ENCODE results near the gene EPHB1.

EPHB1 gene

GRCh38 chr3:134938029-134938525 lies 143.0 kb downstream of the EPHB1 start:
- no peak for TF ChIP-seq FOXP2 (optimal IDR thresholded peaks at IDR 0.05; ENCODE audit: control extremely low read depth, extremely low read length, insufficient read depth)
- TF ChIP-seq EZH2 (IDR thresholded peaks at IDR 0.05), result no peak
- TF ChIP-seq POLR2AphosphoS5 (IDR thresholded peaks at IDR 0.05; ENCODE audit: borderline replicate concordance, low read depth, low read length), result no peak
- Histone ChIP-seq H3K9me3 (ENCODE audit: low read depth, low read length) (no peaks in the 10 kb centered on the region), H3K9ac (ENCODE audit: insufficient read length) (no peak overlapping the region), H3K4me3 (no peak overlapping the region), H3K36me3 (ENCODE audit: insufficient read depth, low read length) (no peaks in the 10 kb centered on the region), H3K27ac (no peak overlapping the region)
- no peak for DNase-seq (ENCODE audit: low read depth, low spot score)

- DNase-seq (ENCODE audit: low read depth, low spot score), result no peak
- TF ChIP-seq FOXP2 (optimal IDR thresholded peaks at IDR 0.05; ENCODE audit: control extremely low read depth, extremely low read length, insufficient read depth) (no peak), POLR2AphosphoS5 (IDR thresholded peaks at IDR 0.05; ENCODE audit: borderline replicate concordance, low read depth, low read length) (no peak), EZH2 (IDR thresholded peaks at IDR 0.05) (no peak)
- no peak overlapping the region for H3K9ac ChIP-seq (ENCODE audit: insufficient read length)
- H3K27ac ChIP-seq, result no peak overlapping the region
- no peaks in the 10 kb centered on the region for H3K9me3 ChIP-seq (ENCODE audit: low read depth, low read length)
- no peaks in the 10 kb centered on the region for H3K36me3 ChIP-seq (ENCODE audit: insufficient read depth, low read length)
- no peak overlapping the region for H3K4me3 ChIP-seq
These were observed 144.9 kb downstream of the EPHB1 start for GRCh38 chr3:134939978-134940377.

- no peaks in the 10 kb centered on the region for H3K36me3 ChIP-seq (ENCODE audit: insufficient read depth, low read length)
- H3K4me3 ChIP-seq, result no peak overlapping the region
- no peak overlapping the region for H3K27ac ChIP-seq
- no peaks in the 10 kb centered on the region for H3K9me3 ChIP-seq (ENCODE audit: low read depth, low read length)
- H3K9ac ChIP-seq (ENCODE audit: insufficient read length), result no peak overlapping the region
- TF ChIP-seq FOXP2 (optimal IDR thresholded peaks at IDR 0.05; ENCODE audit: control extremely low read depth, extremely low read length, insufficient read depth), result no peak
- no peak for TF ChIP-seq EZH2 (IDR thresholded peaks at IDR 0.05)
- no peak for TF ChIP-seq POLR2AphosphoS5 (IDR thresholded peaks at IDR 0.05; ENCODE audit: borderline replicate concordance, low read depth, low read length)
- no peak for DNase-seq (ENCODE audit: low read depth, low spot score)
These were observed 146.8 kb downstream of the EPHB1 start for GRCh38 chr3:134941820-134942219.

- no peak overlapping the region for H3K4me3 ChIP-seq
- no peak for TF ChIP-seq FOXP2 (optimal IDR thresholded peaks at IDR 0.05; ENCODE audit: control extremely low read depth, extremely low read length, insufficient read depth)
These were observed 149.4 kb downstream of the EPHB1 start for GRCh38 chr3:134944429-134944828.

DNA sequence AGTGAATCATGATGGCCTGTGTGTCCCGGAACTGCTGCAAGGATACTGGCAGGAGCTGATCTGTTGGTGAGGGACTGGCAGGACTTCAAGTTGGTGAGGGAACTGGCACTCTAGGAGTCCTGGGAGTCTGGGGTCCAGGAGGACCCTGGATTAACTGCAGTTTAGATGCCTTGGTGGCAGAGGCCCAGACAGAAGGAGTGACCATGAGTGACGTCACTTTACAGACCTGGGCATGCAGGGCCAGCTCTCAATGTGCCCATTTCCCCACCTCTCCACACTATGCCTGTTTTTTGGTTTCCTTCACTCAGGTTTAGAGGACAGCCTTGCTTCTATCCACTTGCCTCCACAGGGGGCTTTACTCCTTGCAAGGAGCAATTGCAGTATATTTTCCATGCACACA lies 154.1 kb downstream of the EPHB1 start:
- Histone ChIP-seq H3K27ac (no peak overlapping the region), H3K9me3 (ENCODE audit: low read depth, low read length) (no peaks in the 10 kb centered on the region), H3K9ac (ENCODE audit: insufficient read length) (no peak overlapping the region), H3K4me3 (no peak overlapping the region), H3K36me3 (ENCODE audit: insufficient read depth, low read length) (no peaks in the 10 kb centered on the region)
- no peak for DNase-seq (ENCODE audit: low read depth, low spot score)
- TF ChIP-seq FOXP2 (optimal IDR thresholded peaks at IDR 0.05; ENCODE audit: control extremely low read depth, extremely low read length, insufficient read depth), result no peak
- TF ChIP-seq EZH2 (IDR thresholded peaks at IDR 0.05), result no peak
- no peak for TF ChIP-seq POLR2AphosphoS5 (IDR thresholded peaks at IDR 0.05; ENCODE audit: borderline replicate concordance, low read depth, low read length)

More at GRCh38 chr3:134944429-134944828, 149.4 kb downstream of the EPHB1 start:
- Histone ChIP-seq H3K9me3 (ENCODE audit: low read depth, low read length) (no peaks in the 10 kb centered on the region), H3K9ac (ENCODE audit: insufficient read length) (no peak overlapping the region), H3K36me3 (ENCODE audit: insufficient read depth, low read length) (no peaks in the 10 kb centered on the region), H3K27ac (no peak overlapping the region)
- no peak for DNase-seq (ENCODE audit: low read depth, low spot score)

DNA sequence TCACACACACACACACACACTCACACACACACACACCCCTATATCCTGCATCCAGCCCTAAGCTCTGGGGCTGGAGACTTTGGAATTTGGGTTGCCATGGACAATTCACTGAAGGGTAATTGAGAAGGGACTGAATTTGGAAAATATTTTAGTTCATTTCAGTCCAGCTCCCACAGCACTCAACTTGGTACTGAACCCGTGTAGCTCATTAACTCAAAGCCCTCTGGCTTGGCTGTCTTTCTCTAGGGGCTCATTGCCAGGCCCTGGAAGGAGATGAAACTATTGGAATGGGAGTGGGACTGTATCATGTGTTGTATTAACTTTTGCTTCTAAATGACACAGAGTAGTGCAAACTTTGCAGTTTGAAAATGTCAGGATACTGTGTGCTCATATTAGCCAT lies 157.3 kb downstream of the EPHB1 start:
- Histone ChIP-seq H3K9me3 (ENCODE audit: low read depth, low read length) (no peaks in the 10 kb centered on the region), H3K9ac (ENCODE audit: insufficient read length) (no peak overlapping the region), H3K4me3 (no peak overlapping the region), H3K36me3 (ENCODE audit: insufficient read depth, low read length) (no peaks in the 10 kb centered on the region), H3K27ac (no peak overlapping the region)
- TF ChIP-seq POLR2AphosphoS5 (IDR thresholded peaks at IDR 0.05; ENCODE audit: borderline replicate concordance, low read depth, low read length) (no peak), EZH2 (IDR thresholded peaks at IDR 0.05) (no peak), FOXP2 (optimal IDR thresholded peaks at IDR 0.05; ENCODE audit: control extremely low read depth, extremely low read length, insufficient read depth) (no peak)
- no peak for DNase-seq (ENCODE audit: low read depth, low spot score)

- Histone ChIP-seq H3K9ac (ENCODE audit: insufficient read length) (no peak overlapping the region), H3K36me3 (ENCODE audit: insufficient read depth, low read length) (no peaks in the 10 kb centered on the region), H3K9me3 (ENCODE audit: low read depth, low read length) (no peaks in the 10 kb centered on the region), H3K4me3 (no peak overlapping the region), H3K27ac (no peak overlapping the region)
- TF ChIP-seq FOXP2 (optimal IDR thresholded peaks at IDR 0.05; ENCODE audit: control extremely low read depth, extremely low read length, insufficient read depth) (no peak), EZH2 (IDR thresholded peaks at IDR 0.05) (no peak)
- no peak for DNase-seq (ENCODE audit: low read depth, low spot score)
These were observed 160.8 kb downstream of the EPHB1 start for GRCh38 chr3:134955874-134956273.

- Histone ChIP-seq H3K27ac (no peak overlapping the region), H3K9me3 (ENCODE audit: low read depth, low read length) (no peaks in the 10 kb centered on the region), H3K4me3 (no peak overlapping the region), H3K36me3 (ENCODE audit: insufficient read depth, low read length) (no peaks in the 10 kb centered on the region), H3K9ac (ENCODE audit: insufficient read length) (no peak overlapping the region)
- no peak for DNase-seq (ENCODE audit: low read depth, low spot score)
- TF ChIP-seq FOXP2 (optimal IDR thresholded peaks at IDR 0.05; ENCODE audit: control extremely low read depth, extremely low read length, insufficient read depth), result no peak
These were observed 161.3 kb downstream of the EPHB1 start for GRCh38 chr3:134956395-134956794.

DNA sequence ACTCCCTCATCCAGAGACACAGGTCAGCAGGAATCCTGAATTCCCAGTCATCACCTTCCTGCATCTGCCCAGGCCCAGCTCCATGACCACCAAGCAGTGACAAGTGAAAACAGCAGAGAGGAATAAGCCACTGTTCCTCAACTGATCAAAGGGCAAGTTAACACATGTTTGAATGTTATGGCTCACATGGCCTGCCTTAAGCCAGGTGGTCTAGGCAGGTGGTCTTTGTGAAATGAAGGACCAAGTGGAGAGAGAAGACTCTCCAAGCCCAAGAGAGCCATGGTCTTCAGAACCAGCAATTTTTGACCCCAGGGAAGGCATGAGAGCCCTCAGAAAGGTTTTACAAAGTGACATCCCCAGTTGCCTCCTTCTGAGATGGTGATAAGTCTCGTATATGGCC lies 161.8 kb downstream of the EPHB1 start:
- no peak for DNase-seq (ENCODE audit: low read depth, low spot score)
- TF ChIP-seq FOXP2 (optimal IDR thresholded peaks at IDR 0.05; ENCODE audit: control extremely low read depth, extremely low read length, insufficient read depth) (no peak), EZH2 (IDR thresholded peaks at IDR 0.05) (no peak), POLR2AphosphoS5 (IDR thresholded peaks at IDR 0.05; ENCODE audit: borderline replicate concordance, low read depth, low read length) (no peak)
- no peaks in the 10 kb centered on the region for H3K9me3 ChIP-seq (ENCODE audit: low read depth, low read length)
- no peak overlapping the region for H3K9ac ChIP-seq (ENCODE audit: insufficient read length)
- no peak overlapping the region for H3K4me3 ChIP-seq
- no peak overlapping the region for H3K27ac ChIP-seq
- no peaks in the 10 kb centered on the region for H3K36me3 ChIP-seq (ENCODE audit: insufficient read depth, low read length)
